D721Med (cell line): ENCODE data around the gene ANKAR.
"Not testable (repeated sequence)": the region's sequence is repeated elsewhere in the genome, so short reads cannot be mapped to it uniquely, and the experiment has no call there.

Experiments used
- DNase-seq: peaks from one replicate; pipeline ENCODE4 v3.0.0; 2011; ENCODE audit warnings: low spot score; ENCODE audit not compliant: insufficient read length
- FAIRE-seq: peaks from 2 replicates; lab custom pipeline; 2011; peaks lifted over from hg19 to GRCh38; lab: Jason Lieb, UNC
- CTCF ChIP-seq: IDR thresholded peaks from 2 replicates; pipeline ENCODE4 v1.5.1; 2012; ENCODE audit warnings: mild to moderate bottlenecking, control low read depth; ENCODE audit not compliant: insufficient read depth; ENCODE audit errors: missing control alignments

Gene ANKAR

GRCh38 chr2:189648846-189649509 lies 25.5 kb upstream of the ANKAR start:
- FAIRE-seq (peak; percentile 92), DNase-seq (no peak)
- TF ChIP-seq CTCF, result no peak

- no peak for DNase-seq
- FAIRE-seq, result no peak
- TF ChIP-seq CTCF, result no peak
These were observed 23.2 kb upstream of the ANKAR start for GRCh38 chr2:189651284-189651683.

GRCh38 chr2:189653464-189653863 lies 21.0 kb upstream of the ANKAR start:
- FAIRE-seq, DNase-seq: not testable (repeated sequence)

GRCh38 chr2:189654641-189655040 lies 19.8 kb upstream of the ANKAR start:
- FAIRE-seq (no peak), DNase-seq (no peak)
- no peak for TF ChIP-seq CTCF

- no peak for TF ChIP-seq CTCF
These were observed 16.6 kb upstream of the ANKAR start for GRCh38 chr2:189657867-189658266.

GRCh38 chr2:189658306-189659212 lies 15.9 kb upstream of the ANKAR start:
- no peak for FAIRE-seq
- no peak for DNase-seq

More at GRCh38 chr2:189657867-189658266, 16.6 kb upstream of the ANKAR start:
- FAIRE-seq (no peak), DNase-seq (no peak)

More at GRCh38 chr2:189658306-189659212, 15.9 kb upstream of the ANKAR start:
- no peak for TF ChIP-seq CTCF
